Ectodermal cell (in vitro differentiated cells): ENCODE results near the gene EXOC1.

Experiments used
- H3K27ac ChIP-seq: 2 replicates; pipeline ENCODE4 v1.7.0; 2013; ENCODE audit warnings: mild to moderate bottlenecking, low read depth, low read length; ENCODE audit not compliant: insufficient read depth, poor library complexity, severe bottlenecking
- H3K27me3 ChIP-seq: 2 replicates; pipeline ENCODE4 v1.7.0; 2013; ENCODE audit warnings: mild to moderate bottlenecking, low read length; ENCODE audit not compliant: insufficient read depth, control insufficient read depth, poor library complexity, severe bottlenecking
- H3K36me3 ChIP-seq: one replicate; pipeline ENCODE4 v1.7.0; 2013; ENCODE audit warnings: low read length; ENCODE audit not compliant: control insufficient read depth, insufficient read depth
- H3K4me1 ChIP-seq: one replicate; pipeline ENCODE4 v1.7.0; 2013; ENCODE audit warnings: low read length; ENCODE audit not compliant: control insufficient read depth, insufficient read depth
- H3K4me3 ChIP-seq: 2 replicates; pipeline ENCODE4 v1.7.0; 2013; ENCODE audit warnings: low read depth, low read length, control low read depth; ENCODE audit not compliant: insufficient read depth
- H3K9me3 ChIP-seq: 2 replicates; pipeline ENCODE4 v1.7.0; 2013; ENCODE audit warnings: mild to moderate bottlenecking, low read length, moderate library complexity; ENCODE audit not compliant: control insufficient read depth
- WGBS, 2 experiments: methylation state at CpG; one replicate each; pipeline ENCODE4 v1.1.7; 2013; ENCODE audit warnings: missing lambda C conversion rate in 2 of 2; 5-methylcytosine and 5-hydroxymethylcytosine counted together

Gene EXOC1

GRCh38 chr4:55947254-55947882 is 93.9 kb downstream of the EXOC1 start:
- H3K4me1 ChIP-seq = peaks cover 16% of the 10 kb centered on the region
- H3K9me3 ChIP-seq = no peaks in the 10 kb centered on the region
- no peaks in the 10 kb centered on the region for H3K27me3 ChIP-seq
- H3K27ac ChIP-seq = no peak overlapping the region
- peaks cover 3% of the 10 kb centered on the region for H3K36me3 ChIP-seq
- 74 to 80% methylated on average over 6 of the region's 6 CpGs for WGBS, 2 experiments
- no peak overlapping the region for H3K4me3 ChIP-seq

- H3K27ac ChIP-seq = no peak overlapping the region
- peak overlapping the region; percentile 84 for H3K4me3 ChIP-seq
- 7 to 20% methylated on average over 16 to 19 of the region's 19 CpGs for WGBS, 2 experiments
Observed at GRCh38 chr4:55947912-55948725, 94.7 kb downstream of the EXOC1 start.

GRCh38 chr4:55948726-55949481 is 95.5 kb downstream of the EXOC1 start, which contains the start of gene CEP135:
Gene CEP135, plus strand, starts transcription at chr4:55948945. Its CDS starts 3,186 bp downstream, at chr4:55952131.
- WGBS, 2 experiments = 0% methylated on average over 77 of the region's 77 CpGs
- Histone ChIP-seq H3K27me3 (no peaks in the 10 kb centered on the region), H3K27ac (peak within 1 kb of the TSS; percentile 97), H3K36me3 (peaks cover 12% of the 10 kb centered on the region), H3K4me3 (peak within 1 kb of the TSS; percentile 84), H3K4me1 (peaks cover 16% of the 10 kb centered on the region), H3K9me3 (no peaks in the 10 kb centered on the region)

More at GRCh38 chr4:55947912-55948725, 94.7 kb downstream of the EXOC1 start:
- no peaks in the 10 kb centered on the region for H3K27me3 ChIP-seq
- H3K4me1 ChIP-seq = peaks cover 16% of the 10 kb centered on the region
- no peaks in the 10 kb centered on the region for H3K9me3 ChIP-seq
- peaks cover 10% of the 10 kb centered on the region for H3K36me3 ChIP-seq

GRCh38 chr4:55949482-55949802 is 96.0 kb downstream of the EXOC1 start:
- H3K4me3 ChIP-seq = peak overlapping the region; percentile 84
- WGBS, 2 experiments = 0% methylated on average over 1 to 3 of the region's 3 CpGs
- H3K4me1 ChIP-seq = peaks cover 16% of the 10 kb centered on the region
- peak overlapping the region; percentile 97 for H3K27ac ChIP-seq
- H3K9me3 ChIP-seq = no peaks in the 10 kb centered on the region
- peaks cover 16% of the 10 kb centered on the region for H3K36me3 ChIP-seq
- H3K27me3 ChIP-seq = no peaks in the 10 kb centered on the region

GRCh38 chr4:55951191-55951922 is 97.9 kb downstream of the EXOC1 start:
- no peak overlapping the region for H3K4me3 ChIP-seq
- WGBS, 2 experiments = 100% methylated on average over 2 to 4 of the region's 5 CpGs
- peaks cover 16% of the 10 kb centered on the region for H3K4me1 ChIP-seq
- H3K9me3 ChIP-seq = no peaks in the 10 kb centered on the region
- no peaks in the 10 kb centered on the region for H3K27me3 ChIP-seq
- H3K36me3 ChIP-seq = peaks cover 20% of the 10 kb centered on the region
- H3K27ac ChIP-seq = no peak overlapping the region
